CD4-positive, alpha-beta T cell treated with Interleukin-4 for 4 hours (primary cell): ENCODE measurements around the gene UBFD1.
"Not testable (repeated sequence)": the region's sequence is repeated elsewhere in the genome, so short reads cannot be mapped to it uniquely, and the experiment has no call there.

Source experiments
- DNase-seq: peaks from one replicate; pipeline ENCODE4 v3.0.0-alpha.2; 2020

UBFD1 gene

DNA sequence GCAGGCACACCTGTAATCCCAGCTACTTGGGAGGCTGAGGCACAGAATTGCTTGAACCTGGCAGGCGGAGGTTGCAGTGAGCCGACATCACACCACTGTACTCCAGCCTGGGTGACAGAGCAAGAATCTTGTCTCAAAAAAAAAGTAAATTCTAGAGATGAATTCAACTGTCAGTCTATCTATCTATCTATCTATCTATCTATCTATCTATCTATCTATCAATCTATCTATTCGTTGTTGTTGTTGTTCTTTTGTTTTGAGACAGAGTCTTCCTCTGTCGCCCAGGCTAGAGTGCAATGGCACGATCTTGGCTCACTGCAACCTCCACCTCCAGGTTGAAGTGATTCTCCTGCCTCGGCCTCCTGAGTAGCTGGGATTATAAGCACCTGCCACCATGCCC, 53.4 kb downstream of the UBFD1 start:
- not testable (repeated sequence) for DNase-seq

- DNase-seq, result no peak
Observed at GRCh38 chr16:23611936-23612335, 54.4 kb downstream of the UBFD1 start.

DNA sequence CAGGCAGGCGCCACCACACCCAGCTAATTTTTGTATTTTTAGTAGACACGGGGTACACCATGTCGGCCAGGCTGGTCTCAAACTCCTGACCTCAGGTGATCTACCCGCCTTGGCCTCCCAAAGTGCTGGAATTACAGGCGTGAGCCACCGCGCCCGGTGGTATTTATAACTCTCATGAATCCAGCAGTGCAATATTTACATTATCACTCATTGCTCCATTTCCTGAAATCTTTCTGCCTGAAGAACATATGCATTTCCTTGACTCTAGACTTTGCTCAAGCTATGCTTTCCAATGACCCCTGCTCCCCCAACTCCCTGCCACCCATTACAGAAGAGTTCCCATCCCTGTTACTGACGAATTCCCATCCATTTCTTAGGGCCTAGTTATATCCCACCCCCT, 58.3 kb downstream of the UBFD1 start:
- DNase-seq, result no peak
